ENCODE results near the gene REG1A.

The REG1A gene

DNA sequence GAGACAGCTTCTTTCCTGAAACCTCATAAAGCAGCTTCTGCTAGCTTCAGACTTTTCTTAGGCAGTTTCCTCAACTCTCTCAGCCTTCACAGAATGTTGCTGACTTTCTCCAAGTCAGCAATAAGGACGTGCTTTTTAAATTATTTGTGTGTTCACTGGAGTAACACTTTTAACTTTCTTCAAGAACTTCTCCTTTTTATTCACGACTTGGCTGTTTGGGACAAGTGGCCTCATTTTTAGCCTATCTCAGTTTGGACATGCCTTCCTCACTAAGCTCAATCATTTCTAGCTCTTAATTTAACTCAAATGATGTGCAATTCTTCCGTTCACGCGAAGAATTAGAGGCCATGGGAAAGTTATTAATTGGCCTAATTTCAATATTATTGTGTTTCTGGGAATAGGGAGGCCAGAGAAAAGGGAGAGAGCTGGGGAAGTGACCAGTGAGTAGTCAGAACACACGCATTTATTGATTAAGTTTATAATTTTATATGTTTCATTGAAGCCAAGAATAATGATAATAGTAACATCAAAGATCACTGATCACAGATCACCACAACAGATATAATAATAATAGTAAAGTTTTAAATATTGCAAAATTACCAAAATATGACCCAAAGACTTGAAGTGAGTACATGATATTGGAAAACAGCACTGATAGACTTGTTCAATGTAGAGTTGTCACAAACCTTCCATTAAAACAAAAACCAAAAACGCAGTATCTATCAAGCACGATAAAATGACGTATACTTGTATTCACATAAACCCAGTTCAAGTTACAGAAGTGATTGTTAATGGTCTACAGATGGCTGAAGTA is 4.8 kb downstream of the REG1A start:
- in situ Hi-C loops (cut with HindIII; ENCODE audit: low sequenced_read_pairs) = no loop called here

- in situ Hi-C loops (cut with HindIII; ENCODE audit: low sequenced_read_pairs) = no loop called here
Observed at GRCh38 chr2:79125721-79125985, 5.4 kb downstream of the REG1A start.

DNA sequence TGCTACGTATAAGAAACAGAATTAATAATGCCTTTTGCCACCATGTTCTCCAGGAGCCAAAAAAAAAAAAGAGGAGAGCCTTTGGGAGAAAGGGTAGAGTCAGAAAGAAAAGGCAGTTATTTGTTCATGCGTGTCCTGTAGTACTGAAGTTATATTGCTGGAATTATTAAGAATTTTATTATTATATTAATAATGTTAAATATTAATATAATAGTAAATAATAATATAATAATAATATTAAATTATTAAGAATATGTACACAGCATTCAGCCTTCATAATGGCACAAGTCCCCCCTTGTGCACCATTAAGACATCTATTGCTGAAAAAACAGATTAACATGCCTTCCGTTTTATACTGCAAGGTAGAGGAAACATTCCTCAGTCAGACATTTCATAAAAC is 8.1 kb downstream of the REG1A start:
- in situ Hi-C loops (cut with HindIII; ENCODE audit: low sequenced_read_pairs) = no loop called here

DNA sequence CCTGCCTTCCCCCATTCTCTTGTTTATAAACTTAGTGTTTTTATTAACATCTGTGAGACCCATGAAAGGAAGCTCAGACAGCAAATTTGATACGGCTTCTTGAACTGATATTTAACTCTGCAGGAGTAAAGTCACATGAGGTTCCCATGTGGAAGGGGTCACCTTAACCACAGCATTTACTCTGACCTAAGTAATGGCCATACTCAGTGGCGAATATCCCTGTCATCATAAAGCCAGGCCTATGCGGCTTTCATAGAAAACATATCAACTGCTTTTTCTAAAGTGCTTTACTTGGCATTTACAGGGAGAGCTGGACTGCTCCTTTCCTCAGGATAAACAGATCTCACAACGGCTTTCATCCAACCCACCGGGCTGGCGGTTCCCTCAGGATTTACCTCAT is 9.0 kb downstream of the REG1A start:
- in situ Hi-C loops (cut with HindIII; ENCODE audit: low sequenced_read_pairs) = no loop called here

DNA sequence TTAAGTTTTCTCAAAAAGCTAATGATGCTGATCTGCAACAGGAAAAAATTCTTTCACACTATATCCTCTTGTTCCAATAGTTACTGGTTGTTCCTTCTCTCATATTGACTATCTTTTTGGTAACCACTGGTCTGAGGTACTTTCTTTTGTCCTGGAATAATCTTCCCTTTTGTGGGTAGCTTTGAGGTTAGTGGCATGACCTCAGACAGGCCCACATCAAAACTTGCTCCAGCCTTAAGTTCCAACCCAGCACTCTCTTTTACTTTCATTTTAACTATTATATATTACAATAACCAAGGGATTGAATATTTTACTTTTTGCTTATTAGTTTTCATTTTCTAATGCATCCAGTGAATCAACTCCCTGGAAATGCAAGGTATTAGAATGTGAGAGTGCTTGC is 9.5 kb downstream of the REG1A start:
- in situ Hi-C loops (cut with HindIII; ENCODE audit: low sequenced_read_pairs) = no loop called here

DNA sequence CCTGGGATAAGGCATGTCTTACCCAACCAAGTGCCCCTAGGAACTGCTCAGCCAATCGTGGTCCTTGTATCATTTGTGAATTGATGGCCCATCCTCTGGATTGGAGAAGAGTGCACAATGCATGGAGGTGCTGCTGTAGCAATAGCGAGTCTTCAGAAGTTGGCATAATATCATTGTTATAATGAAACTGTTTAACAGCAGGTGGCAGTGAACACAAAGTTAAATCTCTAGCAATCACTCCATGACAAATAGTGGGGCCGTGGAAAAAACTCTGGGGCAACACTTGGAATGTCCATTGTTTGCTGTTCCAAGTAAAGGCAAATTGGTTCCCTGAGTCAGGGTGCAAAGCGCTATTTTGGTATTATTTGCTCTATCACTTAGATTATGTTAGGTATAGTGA is 11.4 kb downstream of the REG1A start:
- in situ Hi-C loops (cut with HindIII; ENCODE audit: low sequenced_read_pairs) = no loop called here

DNA sequence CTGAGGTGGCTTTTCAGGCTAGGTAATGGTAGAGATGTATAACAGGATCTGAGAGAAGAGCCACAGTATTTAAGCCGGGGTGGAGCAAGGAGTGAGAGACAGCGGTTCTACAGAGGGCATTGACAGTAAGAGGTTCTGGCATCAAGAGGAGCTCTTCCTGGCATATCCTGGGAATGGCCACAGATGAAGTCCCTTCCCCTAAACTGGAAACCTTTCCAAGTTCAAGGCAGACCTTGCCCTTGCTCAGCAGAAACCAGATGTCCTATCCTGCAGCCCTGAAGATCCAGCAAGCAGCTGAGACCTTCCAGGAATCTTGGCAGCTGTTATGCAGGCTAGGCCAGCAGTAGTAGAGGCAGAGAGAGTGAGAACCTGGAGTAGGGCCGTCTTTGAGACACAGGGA is 18.1 kb downstream of the REG1A start:
- in situ Hi-C loops (cut with HindIII; ENCODE audit: low sequenced_read_pairs) = no loop called here

DNA sequence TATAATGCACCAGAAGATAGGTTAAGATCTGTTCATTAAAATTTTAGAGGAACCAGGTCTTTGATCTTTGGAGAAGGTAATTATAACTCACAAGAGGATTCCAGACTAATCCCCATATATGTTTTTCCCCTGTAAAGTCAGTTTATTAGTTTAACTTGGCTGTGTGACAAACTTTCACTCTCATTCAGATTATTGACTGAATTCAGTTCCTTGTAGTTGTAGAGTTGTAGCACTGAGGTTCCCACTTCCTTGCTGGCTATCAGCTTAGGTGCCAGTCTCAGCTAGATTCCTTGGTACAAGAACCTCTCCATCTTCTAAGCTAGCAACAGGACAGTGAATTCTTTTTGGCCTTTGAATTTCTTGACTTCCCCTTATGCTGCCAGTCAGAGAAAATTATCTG is 19.1 kb downstream of the REG1A start:
- in situ Hi-C loops (cut with HindIII; ENCODE audit: low sequenced_read_pairs) = no loop called here

- in situ Hi-C loops (cut with HindIII; ENCODE audit: low sequenced_read_pairs) = no loop called here
Observed at GRCh38 chr2:79155826-79156476, 35.7 kb downstream of the REG1A start.

DNA sequence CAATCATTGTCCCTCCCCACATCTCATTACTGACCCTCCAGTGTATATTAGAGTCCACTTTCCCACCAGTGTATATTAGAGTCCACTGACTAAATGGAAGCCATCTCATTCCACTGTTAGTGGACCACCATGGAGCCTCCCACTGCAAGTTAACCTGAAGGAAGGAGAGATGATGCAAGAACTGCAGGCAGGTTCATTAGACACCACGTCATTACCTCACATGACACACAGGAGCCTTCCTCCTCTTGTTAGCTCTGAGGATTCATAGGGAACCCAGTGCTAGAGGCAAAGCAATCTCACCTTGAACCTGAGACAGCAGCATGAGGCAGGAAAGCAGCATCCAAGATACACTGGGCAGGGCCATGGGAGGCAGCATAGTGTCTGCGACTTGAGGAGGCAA is 38.7 kb downstream of the REG1A start:
- in situ Hi-C loops (cut with HindIII; ENCODE audit: low sequenced_read_pairs) = no loop called here

- in situ Hi-C loops (cut with HindIII; ENCODE audit: low sequenced_read_pairs) = no loop called here
Observed at GRCh38 chr2:79159653-79160052, 39.4 kb downstream of the REG1A start, which contains the start of gene REG3A. Gene REG3A (minus strand): TSS chr2:79159753. CDS start chr2:79159405, 348 bp downstream.

DNA sequence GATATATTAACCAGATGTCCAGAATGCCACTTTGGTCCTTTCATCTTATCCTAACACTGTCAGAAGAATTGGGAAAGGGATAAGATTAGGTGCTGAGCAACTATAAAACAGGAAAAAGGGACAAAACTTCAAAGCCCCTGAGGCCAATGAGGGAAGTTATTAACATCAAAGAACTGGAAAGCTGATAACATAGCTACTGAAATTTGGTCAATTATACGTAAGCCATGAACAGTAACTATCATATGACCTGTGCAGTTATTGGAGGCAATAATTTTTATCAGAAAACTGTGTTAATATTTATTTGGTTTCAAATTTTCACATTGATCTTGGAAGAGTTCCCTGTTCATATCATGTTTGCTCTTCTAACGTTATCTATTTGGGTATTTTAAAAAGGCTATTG is 41.8 kb downstream of the REG1A start:
- in situ Hi-C loops (cut with HindIII; ENCODE audit: low sequenced_read_pairs) = no loop called here

GRCh38 chr2:79162801-79163200 is 42.5 kb downstream of the REG1A start:
- in situ Hi-C loops (cut with HindIII; ENCODE audit: low sequenced_read_pairs) = no loop called here

- in situ Hi-C loops (cut with HindIII; ENCODE audit: low sequenced_read_pairs) = no loop called here
Observed at GRCh38 chr2:79171348-79171958, 51.2 kb downstream of the REG1A start.
